Nephron (organoid): ENCODE results near the gene SIK3.

Experiments used
- H3K27ac Mint-ChIP-seq, 3 experiments: 2 replicates each; pipeline ENCODE4 v1.8.0; 2020; ENCODE audit warnings: mixed read lengths in 3 of 3, mild to moderate bottlenecking in 2 of 3, moderate library complexity in 1 of 3
- H3K27me3 Mint-ChIP-seq: 2 replicates; pipeline ENCODE4 v1.8.0; 2021; ENCODE audit warnings: low read depth, mild to moderate bottlenecking, moderate library complexity, mixed read lengths
- H3K36me3 Mint-ChIP-seq: 2 replicates; pipeline ENCODE4 v1.8.0; 2020; ENCODE audit warnings: low read depth, mixed read lengths
- H3K4me1 Mint-ChIP-seq: 2 replicates; pipeline ENCODE4 v1.8.0; 2020; ENCODE audit warnings: mixed read lengths
- H3K4me3 Mint-ChIP-seq, 3 experiments: 2 replicates each; pipeline ENCODE4 v1.8.0; 2020; ENCODE audit warnings: mild to moderate bottlenecking in 3 of 3, mixed read lengths in 3 of 3, moderate library complexity in 2 of 3
- H3K9me3 Mint-ChIP-seq: 2 replicates; pipeline ENCODE4 v1.8.0; 2020; ENCODE audit warnings: mixed read lengths
- TF ChIP-seq, protein P1 (sequence below), 3 experiments: fragments of 200-600 bp; sonication (generic); IDR thresholded peaks; one replicate each; pipeline ENCODE4 v1.5.0; 2021; ENCODE audit warnings: antibody characterized with exemption in 3 of 3; ENCODE audit not compliant: unreplicated experiment in 3 of 3

Gene SIK3

DNA sequence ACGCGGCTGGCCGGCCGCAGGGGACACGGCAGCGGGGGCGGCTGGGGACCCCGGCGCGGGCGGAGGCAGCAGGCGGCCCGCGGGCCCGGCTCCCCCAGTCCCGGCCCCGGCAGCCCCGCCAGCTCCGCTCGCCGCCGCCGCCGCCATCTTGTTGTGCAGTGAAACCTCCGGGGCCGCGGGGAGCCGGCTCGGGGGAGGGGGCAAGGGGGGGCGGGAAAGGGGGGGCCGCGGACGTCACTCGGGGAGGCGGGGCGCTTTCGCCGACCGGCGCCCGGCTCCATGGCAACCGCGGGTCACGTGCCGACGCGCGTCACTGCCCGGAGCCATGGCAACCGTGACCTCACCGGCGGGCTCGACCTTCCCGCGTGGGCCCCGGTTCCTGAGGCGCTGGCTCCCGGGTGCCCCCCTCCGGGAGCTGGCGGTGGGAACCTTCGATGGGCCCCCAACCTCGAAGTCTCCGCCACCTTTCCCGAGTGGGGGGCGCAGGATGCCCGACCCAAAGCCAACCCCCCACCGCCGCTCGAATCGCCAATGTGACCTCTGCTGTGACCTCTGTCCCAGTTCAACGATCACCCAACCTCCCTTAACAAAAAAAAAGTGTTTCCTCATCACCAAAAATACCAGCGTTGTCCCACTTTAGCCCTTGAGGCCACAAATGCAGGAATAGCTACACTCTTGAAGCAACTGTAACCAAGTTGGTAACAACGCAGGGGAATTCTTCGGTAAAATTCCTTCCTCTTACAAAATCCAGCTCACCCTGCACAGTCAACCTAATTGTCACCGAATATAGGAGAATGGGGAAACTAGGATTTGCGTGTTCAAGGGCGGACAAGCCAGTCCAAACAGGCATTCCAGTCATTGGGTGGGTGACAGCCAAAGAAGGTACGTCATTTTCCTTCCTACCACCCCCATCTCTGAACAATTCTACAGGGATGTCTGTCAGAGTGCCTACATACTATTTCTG, at the start of gene SIK3:
SIK3 (minus strand) TSS at position 160 of the 964 bp plus-strand sequence; CDS start at position 147, 13 bp downstream.
- H3K9me3 Mint-ChIP-seq, result no peaks in the 10 kb centered on the region
- H3K36me3 Mint-ChIP-seq, result no peaks in the 10 kb centered on the region
- peak within 1 kb of the TSS; percentile 96 to 98 (median 97) for H3K4me3 Mint-ChIP-seq
- H3K27me3 Mint-ChIP-seq, result no peaks in the 10 kb centered on the region
- H3K4me1 Mint-ChIP-seq, result peaks cover 51% of the 10 kb centered on the region
- TF ChIP-seq, protein P1, sequence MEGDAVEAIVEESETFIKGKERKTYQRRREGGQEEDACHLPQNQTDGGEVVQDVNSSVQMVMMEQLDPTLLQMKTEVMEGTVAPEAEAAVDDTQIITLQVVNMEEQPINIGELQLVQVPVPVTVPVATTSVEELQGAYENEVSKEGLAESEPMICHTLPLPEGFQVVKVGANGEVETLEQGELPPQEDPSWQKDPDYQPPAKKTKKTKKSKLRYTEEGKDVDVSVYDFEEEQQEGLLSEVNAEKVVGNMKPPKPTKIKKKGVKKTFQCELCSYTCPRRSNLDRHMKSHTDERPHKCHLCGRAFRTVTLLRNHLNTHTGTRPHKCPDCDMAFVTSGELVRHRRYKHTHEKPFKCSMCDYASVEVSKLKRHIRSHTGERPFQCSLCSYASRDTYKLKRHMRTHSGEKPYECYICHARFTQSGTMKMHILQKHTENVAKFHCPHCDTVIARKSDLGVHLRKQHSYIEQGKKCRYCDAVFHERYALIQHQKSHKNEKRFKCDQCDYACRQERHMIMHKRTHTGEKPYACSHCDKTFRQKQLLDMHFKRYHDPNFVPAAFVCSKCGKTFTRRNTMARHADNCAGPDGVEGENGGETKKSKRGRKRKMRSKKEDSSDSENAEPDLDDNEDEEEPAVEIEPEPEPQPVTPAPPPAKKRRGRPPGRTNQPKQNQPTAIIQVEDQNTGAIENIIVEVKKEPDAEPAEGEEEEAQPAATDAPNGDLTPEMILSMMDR (IDR thresholded peaks at IDR 0.05; ENCODE audit: unreplicated experiment in 3 of 3), result peak; percentile 27 to 47 (median 34)
- peak within 1 kb of the TSS; percentile 97 to 100 (median 99) for H3K27ac Mint-ChIP-seq

DNA sequence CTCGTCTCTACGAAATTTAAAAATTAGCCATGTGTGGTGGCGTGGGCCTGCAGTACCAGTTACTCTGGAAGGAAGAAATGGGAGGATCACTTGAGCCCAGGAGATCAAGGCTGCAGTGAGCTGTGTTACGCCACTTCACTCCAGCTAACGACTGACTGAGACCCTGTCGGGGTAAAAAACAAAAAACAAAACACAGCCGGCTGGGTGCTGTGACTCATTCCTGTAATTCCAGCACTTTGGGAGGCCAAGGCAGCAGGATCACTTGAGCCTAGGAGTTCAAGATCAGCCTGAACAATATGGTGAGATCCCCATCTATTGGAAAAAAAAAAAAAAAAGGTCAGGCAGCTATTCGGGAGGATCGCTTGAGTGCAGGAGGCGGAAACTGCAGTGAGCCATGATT, 48.3 kb upstream of the SIK3 start:
- H3K4me3 Mint-ChIP-seq, result peak overlapping the region; percentile 99 to 100 (median 99)
- peaks cover 36% of the 10 kb centered on the region for H3K4me1 Mint-ChIP-seq
- H3K9me3 Mint-ChIP-seq, result no peaks in the 10 kb centered on the region
- TF ChIP-seq, protein P1 (IDR thresholded peaks at IDR 0.05; ENCODE audit: unreplicated experiment in 3 of 3), result no peak
- peaks cover 30% of the 10 kb centered on the region for H3K36me3 Mint-ChIP-seq
- no peaks in the 10 kb centered on the region for H3K27me3 Mint-ChIP-seq
- H3K27ac Mint-ChIP-seq, result peak overlapping the region; percentile 94 to 98 (median 96)

DNA sequence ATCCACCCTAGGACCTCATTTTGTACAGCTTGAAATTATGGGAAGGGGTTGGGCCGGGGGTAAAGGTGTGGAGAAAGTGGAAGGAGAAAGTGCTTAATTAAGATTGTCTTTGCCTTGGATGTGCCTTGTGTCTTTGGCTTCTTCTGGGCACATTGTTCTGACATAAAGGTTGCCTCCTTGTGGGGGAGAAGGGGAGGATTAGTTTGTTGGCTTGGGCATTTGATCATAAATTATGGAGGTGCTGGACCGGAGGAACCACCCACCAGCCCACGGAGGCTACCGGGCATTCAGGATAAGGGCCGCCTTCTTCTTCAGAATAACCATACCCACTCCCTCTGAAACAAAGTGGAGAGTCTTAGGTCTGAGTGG, 47.1 kb upstream of the SIK3 start:
- H3K27me3 Mint-ChIP-seq, result no peaks in the 10 kb centered on the region
- TF ChIP-seq, protein P1 (IDR thresholded peaks at IDR 0.05; ENCODE audit: unreplicated experiment in 3 of 3), result no peak
- H3K27ac Mint-ChIP-seq, result peak overlapping the region; percentile 94 to 98 (median 96)
- H3K4me1 Mint-ChIP-seq, result peaks cover 33% of the 10 kb centered on the region
- peak overlapping the region; percentile 99 to 100 (median 99) for H3K4me3 Mint-ChIP-seq
- peaks cover 27% of the 10 kb centered on the region for H3K36me3 Mint-ChIP-seq
- H3K9me3 Mint-ChIP-seq, result no peaks in the 10 kb centered on the region

DNA sequence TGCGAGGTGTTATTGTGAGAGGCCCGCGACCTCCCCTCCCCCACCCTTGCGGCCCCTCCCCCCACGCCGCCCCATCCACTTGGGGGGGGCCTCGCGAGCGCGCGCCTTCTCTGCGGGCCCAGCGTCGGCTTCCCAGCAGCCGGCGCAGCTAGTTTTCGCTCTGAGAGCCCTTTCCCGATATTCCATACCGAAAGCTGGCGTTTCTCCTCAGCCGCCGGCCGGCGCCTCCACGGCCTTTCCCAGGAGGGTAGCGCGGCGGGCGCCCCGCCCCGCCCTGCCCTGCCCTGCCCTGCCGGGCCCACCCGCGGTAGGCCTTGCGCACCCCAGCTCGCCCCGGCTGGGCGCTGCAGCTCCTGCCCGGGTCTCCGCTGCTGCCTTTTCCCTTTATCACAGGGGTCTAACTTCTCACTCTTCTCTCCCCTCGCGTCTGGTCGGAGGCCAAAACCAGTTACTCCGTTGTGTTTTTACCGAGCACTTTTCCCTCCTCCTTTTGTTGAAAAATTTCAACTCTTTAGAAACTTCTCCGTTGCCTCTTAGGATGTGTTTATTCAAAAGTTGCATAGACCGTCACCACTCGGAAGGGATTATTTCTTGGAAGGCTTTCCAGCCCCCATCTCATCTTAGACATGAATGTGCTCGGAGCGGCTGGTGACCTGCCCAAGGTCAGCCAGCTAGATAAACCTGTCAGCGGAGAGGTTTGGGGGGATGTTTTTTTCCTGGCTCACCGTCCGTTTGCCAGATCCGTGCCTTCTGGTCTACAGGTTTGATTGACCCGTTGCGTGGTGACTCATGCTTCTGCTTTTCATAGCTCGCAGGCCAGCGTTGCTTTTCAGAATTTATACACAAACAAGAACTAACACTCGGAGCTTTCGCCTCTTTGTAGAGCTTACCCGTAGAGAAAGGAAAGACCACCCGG, 46.5 kb upstream of the SIK3 start:
- Mint-ChIP-seq H3K9me3 (no peaks in the 10 kb centered on the region), H3K27ac (peak overlapping the region; percentile 94 to 98 (median 96)), H3K27me3 (peaks cover 5% of the 10 kb centered on the region), H3K4me1 (peaks cover 32% of the 10 kb centered on the region), H3K36me3 (peaks cover 24% of the 10 kb centered on the region), H3K4me3 (peak overlapping the region; percentile 99 to 100 (median 99))
- TF ChIP-seq, protein P1 (IDR thresholded peaks at IDR 0.05; ENCODE audit: unreplicated experiment in 3 of 3), result no peak

GRCh38 chr11:117143871-117144476, 45.7 kb upstream of the SIK3 start, which contains the start of gene PAFAH1B2:
TSS of gene PAFAH1B2 (plus strand) at chr11:117144287. CDS start at chr11:117152448, 8,161 bp downstream.
- TF ChIP-seq, protein P1 (IDR thresholded peaks at IDR 0.05; ENCODE audit: unreplicated experiment in 3 of 3), result no peak
- Mint-ChIP-seq H3K36me3 (peaks cover 24% of the 10 kb centered on the region), H3K27ac (peak within 1 kb of the TSS; percentile 94 to 98 (median 98)), H3K4me1 (peaks cover 32% of the 10 kb centered on the region), H3K9me3 (no peaks in the 10 kb centered on the region), H3K27me3 (peaks cover 6% of the 10 kb centered on the region), H3K4me3 (peak within 1 kb of the TSS; percentile 99 to 100 (median 99))
